Effector CD8-positive, alpha-beta T cell (primary cell): ENCODE measurements around the gene TTC28.

ENCODE experiments used
- DNase-seq: peaks from one replicate; lab custom pipeline; 2025; lab: John Stamatoyannopoulos, UW

TTC28 gene

GRCh38 chr22:27988704-27989103 is 690.9 kb downstream of the TTC28 start:
- DNase-seq = no peak

- no peak for DNase-seq
Measured at GRCh38 chr22:27987557-27987956, 692.1 kb downstream of the TTC28 start.

GRCh38 chr22:27986937-27987336 is 692.7 kb downstream of the TTC28 start:
- no peak for DNase-seq

GRCh38 chr22:27986459-27986858 is 693.2 kb downstream of the TTC28 start:
- no peak for DNase-seq

- DNase-seq = no peak
Measured at GRCh38 chr22:27985323-27986275, 694.0 kb downstream of the TTC28 start.

GRCh38 chr22:27984723-27985122 is 694.9 kb downstream of the TTC28 start:
- no peak for DNase-seq

- no peak for DNase-seq
Measured at GRCh38 chr22:27984001-27984695, 695.5 kb downstream of the TTC28 start.

GRCh38 chr22:27983361-27983791 is 696.3 kb downstream of the TTC28 start:
- no peak for DNase-seq

GRCh38 chr22:27982630-27983180 is 696.9 kb downstream of the TTC28 start:
- DNase-seq = no peak

- no peak for DNase-seq
Measured at GRCh38 chr22:27982106-27982505, 697.5 kb downstream of the TTC28 start.

GRCh38 chr22:27980424-27981148 is 699.1 kb downstream of the TTC28 start:
- no peak for DNase-seq

- no peak for DNase-seq
Measured at GRCh38 chr22:27978802-27979201, 700.8 kb downstream of the TTC28 start.

GRCh38 chr22:27978317-27978716 is 701.3 kb downstream of the TTC28 start:
- no peak for DNase-seq

- no peak for DNase-seq
Measured at GRCh38 chr22:27976586-27976985, 703.1 kb downstream of the TTC28 start.

GRCh38 chr22:27975381-27976013 is 704.1 kb downstream of the TTC28 start:
- DNase-seq = no peak

GRCh38 chr22:27973846-27974245 is 705.8 kb downstream of the TTC28 start:
- DNase-seq = no peak

- no peak for DNase-seq
Measured at GRCh38 chr22:27972732-27973698, 706.6 kb downstream of the TTC28 start.

GRCh38 chr22:27971926-27972325 is 707.7 kb downstream of the TTC28 start:
- DNase-seq = no peak

- DNase-seq = no peak
Measured at GRCh38 chr22:27970596-27971220, 708.9 kb downstream of the TTC28 start.
